HG03135 (cell line): ENCODE measurements around the gene WWOX.

Experiments used
- ATAC-seq: cut with Tn5 transposase; IDR thresholded peaks from one replicate; pipeline ENCODE4 v1.9.1; 2021; ENCODE audit warnings: mild to moderate bottlenecking, moderate library complexity; ENCODE audit not compliant: unreplicated experiment

The WWOX gene

DNA sequence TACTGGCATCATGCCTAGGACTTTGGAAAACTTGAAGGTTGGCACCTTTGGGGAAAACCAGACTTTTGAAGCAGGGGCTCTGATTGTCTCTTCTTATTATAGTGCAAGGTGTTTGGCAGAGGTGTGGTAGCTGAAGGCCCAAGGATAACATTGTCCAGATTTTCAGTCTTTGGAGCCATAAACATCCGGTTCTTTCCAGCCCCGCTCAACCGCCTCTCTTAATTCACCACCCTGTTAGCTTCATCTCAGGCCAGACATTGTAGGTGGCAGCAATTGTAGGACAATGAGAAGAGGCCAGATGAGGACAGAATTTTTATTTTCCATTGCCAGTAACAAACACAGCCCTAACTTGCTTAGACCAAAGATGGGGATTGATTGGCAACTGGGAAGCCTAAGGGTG, 851.3 kb downstream of the WWOX start:
- ATAC-seq = no peak

DNA sequence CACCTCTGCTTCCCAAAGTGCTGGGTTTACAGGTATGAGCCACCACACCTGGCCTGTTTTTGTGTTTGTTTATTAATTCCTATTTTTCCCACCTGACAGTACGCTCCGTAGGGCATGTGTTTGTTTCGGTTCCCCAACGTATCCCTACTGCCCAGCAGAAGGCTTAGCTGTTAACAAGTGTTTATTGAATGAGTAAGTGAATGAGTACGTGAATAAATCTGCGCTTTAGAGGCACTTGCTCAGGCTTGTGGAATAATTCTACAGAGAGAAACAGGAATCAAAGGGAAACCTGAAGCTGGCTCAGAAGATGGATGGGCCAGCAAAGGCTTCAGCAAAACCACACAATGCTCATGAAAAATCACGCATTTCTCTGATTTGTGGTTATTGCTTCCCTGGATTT, 853.2 kb downstream of the WWOX start:
- no peak for ATAC-seq

DNA sequence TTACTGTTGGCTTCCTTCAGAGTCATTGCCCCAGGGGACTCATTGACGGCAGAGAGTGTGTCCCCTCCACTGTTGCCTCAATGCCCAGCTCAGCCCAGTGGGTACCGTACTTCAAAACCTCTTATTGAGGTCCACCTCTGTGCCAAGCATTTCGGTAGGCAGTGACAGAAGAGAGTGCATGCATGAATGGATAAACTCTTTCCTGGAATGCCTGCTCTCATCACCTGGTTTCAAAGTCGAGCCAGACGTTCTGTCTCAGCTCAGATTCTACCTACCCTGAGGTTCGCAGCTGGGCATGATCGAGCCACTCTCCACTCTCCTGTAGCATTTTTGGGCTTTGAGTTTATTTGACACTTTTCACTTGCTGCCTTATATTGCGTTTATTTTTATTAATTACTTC, 854.1 kb downstream of the WWOX start:
- no peak for ATAC-seq

DNA sequence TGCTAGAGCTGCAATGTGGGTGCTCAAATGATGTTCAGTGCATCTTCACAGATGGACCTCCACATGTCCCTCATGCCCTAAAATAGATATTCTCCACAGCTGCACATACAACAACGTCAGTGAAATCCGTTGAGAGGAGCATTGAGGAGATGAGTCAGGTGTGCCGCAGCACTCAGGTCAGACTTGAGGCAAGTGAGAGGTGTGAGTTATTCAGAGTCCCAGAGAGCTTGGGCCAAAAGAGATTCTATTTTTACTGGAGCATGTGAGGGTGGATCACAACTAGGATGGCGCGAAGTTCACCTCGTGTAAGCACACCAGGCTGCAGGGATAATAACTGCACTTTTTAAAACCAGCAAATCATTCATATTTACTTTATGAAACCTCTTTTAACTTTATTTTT, 855.8 kb downstream of the WWOX start:
- ATAC-seq = no peak

DNA sequence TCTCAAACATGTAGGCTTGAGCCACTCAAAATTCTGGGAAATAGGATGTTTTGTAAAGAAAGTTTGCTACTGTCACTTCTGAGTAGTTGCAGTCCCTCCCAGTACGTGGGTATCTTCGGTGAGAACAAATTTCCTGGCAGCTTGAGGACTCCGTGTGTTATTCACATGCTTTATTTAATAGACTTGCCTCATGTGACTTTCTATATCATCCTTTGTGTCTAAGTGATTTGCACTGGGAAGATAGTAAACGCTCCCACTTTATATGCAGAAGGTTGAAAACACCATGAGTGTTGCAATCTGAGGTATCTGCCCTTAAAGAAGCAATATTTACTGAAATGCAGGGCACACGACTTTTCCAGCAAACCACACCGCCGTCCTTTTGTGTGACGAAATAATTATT, 857.4 kb downstream of the WWOX start:
- no peak for ATAC-seq

DNA sequence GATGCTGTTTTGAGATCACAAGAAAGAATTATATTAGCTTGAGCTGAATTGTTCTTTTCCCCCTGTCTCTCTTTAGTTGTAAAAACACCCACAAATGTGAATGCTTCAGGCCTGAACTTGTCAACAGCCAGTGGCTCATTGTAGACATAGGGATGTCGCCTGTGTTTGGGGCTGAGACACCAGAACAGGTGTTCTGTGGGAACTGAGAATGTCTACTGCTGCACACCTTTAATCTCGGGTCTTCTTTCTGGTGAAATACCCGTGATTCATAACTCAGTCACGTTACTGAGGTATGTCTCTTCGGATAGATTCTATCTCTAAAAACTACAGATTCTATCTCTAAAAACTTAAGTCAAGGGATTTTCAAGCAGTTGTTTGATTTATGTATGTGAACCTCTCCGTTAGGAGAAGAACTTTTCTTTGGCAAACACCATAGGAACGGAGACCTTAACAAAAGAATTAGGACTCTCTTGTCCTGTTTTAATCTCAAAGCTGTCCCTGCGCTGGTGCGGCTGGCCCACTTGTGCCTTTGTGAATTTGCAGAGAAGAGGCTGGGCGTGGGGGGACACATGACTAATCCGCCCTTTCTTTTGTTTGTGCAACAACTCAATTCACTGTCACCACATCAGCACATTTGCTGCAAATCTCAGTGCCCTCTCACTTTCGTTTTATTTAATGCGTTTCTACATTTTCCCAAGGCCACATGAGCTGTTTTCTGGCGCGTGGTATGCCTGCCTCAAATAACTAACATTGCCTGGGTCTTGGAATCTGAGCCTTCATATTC, 858.1 kb downstream of the WWOX start:
- ATAC-seq = no peak

DNA sequence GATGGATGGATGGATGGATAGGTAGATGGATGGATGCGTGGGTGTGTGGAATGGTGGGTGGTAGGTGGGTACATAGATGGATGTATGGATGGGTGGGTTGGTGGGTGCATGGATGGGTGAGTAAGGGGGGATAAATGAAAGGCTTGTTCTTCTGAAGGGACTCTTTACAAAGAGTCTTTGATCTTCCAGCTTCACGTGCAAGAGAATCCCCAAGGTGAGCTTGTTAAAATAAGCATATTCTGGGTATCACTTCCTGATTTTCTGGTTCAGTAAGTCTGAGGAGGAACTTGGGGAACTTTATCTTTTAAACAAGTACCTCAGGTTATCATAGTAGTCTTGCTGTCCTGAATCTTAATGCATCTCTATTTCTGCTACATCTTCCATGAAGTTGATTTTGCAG, 862.0 kb downstream of the WWOX start:
- peak; percentile 56 for ATAC-seq

DNA sequence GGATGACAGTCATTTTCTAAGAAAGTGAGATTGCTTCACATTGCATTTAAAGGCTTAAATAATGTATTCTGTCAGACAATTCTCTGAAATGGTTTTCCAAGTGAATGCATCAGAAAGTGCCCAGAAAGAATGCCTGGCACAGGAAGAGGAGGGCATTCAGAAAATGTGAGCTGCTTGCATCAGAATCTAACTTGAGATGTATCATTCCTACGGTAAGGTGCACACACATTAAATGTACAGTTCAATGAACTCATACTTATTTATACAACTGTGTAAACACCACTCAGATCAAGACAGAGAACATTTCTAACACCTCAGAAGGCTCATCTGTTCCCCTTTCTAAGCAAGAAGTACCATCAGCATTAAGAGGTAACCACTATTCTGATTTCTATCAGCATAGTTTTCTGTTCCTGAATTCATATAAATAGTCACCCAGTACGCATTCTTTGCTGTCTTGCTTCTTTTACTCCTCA, 863.0 kb downstream of the WWOX start:
- ATAC-seq = peak; percentile 87

DNA sequence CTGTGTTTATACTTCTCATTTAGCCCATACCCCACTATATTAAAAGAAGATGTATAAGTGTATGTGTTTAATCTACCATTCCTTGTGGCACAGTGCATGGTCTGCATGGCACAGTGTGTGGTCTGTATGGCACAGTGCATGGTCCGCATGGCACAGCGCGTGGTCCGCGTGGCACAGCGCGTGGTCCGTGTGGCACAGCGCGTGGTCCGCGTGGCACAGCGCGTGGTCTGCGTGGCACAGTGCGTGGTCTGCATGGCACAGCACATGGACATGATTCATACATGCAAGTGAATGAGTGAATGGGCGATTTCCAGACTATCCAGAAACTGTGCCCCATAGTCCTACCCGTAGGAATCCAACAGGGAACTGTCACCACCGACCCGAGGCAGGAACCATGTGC, 868.5 kb downstream of the WWOX start:
- ATAC-seq = no peak

DNA sequence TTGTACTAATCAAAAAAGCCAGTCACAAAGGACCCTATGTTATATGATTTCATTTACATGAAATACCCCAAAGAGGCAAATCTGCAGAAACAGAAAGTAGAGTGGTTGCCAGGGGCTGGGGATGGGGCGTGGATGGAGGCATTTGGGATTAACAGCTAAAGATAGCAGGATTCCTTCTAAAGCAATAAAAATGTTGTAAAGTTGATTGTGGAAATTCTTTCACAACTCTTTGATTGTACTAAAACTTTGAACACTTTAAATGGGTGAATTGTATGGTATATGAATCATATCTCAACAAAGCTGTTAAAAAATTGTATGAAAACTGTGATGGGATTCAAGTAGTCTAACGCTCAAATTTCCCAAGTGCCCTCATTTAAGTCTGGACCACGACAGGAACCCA, 870.3 kb downstream of the WWOX start:
- ATAC-seq = no peak

DNA sequence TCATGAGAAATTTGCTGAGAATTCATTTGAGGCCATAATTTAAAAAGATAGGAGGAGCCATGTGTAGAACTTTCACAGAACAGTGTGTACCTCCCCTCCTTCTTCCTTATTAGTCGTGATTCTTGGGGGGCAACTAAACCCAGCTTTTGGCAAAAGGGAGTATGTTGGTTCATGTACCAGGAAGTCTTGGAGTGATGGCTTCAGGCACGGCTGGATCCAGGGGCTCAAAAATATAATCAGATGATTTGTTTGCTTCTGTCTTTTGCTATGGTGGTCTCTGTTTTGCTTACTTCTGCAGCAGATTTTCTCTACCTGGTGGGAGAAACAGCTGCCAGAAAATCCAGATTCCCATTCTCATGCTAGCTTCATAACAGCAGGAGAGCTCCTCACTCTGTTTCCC, 871.2 kb downstream of the WWOX start:
- no peak for ATAC-seq

DNA sequence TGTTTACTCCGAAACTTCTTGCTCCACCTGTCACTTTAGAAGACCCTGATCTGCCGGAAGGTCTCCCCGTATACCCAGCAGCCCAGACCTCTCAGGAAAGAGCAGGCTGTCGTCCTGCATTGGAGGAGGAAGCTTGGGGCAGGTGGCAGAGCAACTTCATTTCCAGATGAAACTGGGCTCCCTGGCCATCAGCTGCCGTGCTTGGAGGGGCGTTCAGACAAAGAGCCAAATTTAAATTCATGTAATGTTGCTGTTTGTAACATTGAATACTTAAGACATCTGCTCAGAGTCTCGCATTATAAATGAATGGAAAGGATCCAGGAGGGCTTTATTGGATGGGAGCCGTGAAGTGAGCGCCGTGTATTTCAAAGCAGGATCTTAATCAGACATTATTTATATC, 872.6 kb downstream of the WWOX start:
- no peak for ATAC-seq

DNA sequence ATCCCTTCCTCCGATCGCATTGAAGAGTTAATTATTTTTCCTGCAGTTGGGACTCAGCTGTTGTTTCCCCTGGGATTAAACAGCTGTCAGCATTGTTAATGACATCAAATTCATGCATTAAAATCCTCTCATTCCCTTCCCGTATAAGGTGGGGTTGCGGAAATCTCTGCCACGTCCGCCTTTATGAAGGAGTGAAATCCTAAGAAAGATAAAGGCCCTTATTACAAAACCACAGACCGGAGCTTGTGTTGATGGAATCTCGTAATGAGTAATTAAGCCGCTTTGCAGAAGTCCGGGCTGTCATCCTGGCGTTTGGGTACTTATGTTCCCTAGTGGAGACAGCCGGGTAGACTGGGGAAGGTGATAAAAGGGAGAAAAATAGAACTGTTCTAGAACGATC, 873.5 kb downstream of the WWOX start:
- ATAC-seq = no peak

DNA sequence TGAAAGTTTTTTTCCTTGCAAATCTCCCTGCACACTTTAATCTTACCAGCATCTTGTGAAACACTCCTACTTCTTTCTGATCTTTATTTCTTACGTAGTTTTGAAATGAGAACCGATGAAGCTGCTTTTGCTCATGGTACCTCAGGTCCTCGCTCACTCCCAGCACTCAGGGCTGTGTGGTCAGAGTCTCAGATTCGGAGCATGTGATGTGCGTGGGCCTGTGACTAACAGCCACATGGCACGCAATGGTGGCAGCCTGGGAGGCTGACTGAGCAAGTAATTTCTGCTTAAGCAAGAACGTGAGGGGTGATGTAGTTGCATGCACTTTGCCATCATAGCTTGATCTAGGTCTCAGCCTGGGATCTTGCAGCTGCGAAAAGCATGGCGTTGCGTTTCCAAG, 876.8 kb downstream of the WWOX start:
- no peak for ATAC-seq

DNA sequence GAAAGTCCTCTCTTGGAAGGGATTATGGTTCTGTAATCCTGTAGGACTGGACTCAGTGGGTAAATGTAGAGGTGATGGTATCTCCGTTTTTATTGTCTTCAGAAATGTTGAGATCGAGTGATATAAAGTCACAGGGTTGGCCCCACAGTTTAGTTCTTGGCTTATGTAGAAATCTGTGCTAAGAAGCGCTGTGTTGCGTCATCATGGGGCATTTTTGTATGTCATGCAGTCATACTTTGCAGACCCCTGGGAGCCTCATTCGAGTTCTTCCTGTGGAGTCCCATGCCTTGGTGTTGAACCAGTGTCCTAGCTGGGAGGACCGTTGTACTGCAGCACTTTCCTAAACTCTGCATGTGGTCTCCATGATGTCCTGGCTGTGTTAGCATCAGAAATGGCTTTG, 881.4 kb downstream of the WWOX start:
- ATAC-seq = no peak

DNA sequence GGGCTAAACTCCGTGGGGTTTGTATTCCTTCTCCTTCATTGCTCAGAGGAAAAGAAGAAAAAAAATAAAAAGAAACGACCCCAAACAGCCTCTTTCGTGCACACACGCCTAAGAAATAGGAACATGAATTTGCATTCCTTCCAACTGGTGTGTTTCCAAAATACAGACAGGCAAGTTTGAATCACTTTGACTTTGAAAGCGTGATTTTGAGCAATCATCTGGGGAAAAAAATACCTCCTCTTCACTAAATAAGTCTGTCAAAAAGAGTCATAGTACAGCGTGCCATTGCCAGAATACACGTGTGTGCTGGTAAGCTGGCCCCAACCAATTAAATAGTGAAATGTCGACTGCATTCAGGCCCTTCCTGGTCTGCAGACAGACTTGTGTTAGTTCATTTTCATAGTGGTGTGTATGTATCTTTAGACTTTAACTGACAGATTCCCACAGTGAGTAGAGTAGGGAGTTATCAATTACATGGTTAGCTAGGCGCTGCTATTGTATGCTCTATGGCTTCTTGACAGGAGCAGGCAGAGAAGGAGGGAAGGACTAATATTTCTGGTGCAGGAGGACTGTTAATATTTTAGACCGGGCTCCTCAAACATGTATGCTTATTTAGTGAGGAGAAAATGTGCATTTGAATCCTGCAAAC, 882.8 kb downstream of the WWOX start:
- no peak for ATAC-seq

DNA sequence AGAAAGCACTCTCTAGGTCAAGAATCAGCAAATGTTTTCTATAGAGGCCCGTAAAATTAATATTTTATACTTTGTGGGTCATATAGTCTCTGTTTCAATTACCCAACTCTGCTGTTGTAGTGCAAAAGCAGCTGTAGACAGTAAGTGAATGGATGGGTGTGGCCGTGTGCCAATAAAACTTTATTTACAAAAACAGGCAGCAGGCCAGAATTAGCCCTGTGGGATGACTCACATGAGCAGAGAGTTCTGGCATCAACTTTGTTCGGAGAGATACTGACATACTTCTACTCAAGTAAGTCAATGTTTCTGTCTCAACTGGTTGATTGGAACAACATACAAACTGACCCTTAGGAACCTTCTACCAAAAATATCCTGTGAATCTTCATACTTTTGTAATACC, 884.9 kb downstream of the WWOX start:
- no peak for ATAC-seq

DNA sequence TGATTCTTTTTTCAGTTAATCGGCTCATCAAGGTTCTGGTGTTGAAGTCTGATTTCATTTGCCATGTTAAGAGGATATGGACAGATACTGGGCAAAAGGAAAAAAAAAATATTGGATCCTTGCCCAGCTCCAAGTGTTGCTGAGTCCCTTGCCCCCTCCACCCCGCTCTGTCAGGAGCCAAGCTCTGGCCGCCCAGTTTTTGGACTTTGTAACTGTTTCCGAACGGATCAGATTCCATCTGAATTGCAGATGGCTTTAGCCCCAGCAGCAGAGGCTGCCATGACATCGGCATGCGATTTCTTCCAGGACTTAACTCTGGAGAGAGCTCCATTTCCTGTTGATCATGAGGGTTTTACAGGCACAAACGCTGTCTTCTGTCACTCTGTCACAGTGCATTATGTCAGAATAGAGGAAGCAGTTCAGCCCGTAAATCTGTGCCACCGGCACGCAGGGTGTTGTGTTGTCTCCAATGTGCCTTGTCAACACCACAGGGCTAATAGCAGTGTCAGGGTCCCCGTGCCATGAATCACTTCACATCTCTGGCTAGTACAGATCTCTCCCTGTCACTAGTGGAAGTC, 885.5 kb downstream of the WWOX start:
- ATAC-seq = no peak

DNA sequence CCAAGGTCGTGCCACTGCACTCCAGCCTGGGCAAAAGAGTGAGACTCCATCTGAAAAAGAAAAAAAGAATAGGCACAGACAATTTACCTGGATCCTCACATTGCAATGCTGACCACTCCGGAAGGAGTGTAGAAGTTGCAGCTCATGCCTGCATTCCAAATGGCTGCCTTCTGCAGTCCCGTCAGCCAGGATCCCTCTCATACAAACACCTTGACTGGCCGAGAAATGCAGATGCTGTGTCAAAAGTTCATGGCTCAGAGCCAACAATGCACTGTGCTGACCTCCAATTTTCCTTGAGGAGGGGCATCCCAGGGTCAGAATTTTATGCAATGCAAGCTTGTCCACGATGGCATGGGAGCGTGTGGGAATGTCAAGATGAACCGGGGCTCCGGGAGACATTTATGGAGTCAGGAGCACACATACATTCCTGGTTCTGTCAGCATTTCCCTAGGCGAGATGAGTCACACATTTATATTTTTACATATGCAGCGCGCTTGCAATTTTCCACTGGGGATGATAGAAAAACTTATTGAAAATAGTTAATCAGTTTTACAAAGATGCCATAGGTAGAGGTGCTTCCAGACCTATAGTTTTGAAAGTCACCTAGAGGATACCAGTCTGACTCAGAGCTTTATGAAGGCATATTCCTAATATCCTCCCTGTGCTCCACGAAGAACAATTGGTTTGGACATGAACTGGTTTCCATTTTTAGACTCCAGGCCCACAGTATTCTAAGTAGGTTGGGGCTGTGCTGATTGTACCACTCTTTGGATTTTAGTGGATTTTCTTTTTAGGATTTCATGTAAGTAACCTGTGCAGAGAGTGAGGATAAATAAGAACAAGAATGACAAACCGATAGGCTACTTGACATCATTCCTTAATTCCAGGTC, 886.5 kb downstream of the WWOX start:
- ATAC-seq = no peak

DNA sequence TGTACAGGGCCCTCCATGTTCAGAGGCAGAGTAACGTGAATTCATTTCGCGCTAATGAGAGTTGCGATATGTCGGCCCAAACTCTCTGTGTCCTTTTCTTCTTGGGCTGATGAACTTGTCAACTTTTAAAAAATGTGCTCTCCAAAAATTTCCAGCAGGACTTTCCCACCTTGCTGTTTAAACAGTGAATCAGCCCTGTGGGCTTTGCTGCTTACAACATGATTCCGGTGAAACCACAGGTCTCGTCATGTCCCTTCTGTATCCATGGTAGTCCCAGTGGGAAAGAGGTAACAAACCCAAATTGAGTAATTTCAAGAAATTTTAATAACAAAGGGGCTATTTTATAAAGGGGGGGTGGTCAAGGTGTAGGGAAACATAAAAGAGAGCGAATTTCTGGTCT, 888.2 kb downstream of the WWOX start:
- ATAC-seq = no peak

DNA sequence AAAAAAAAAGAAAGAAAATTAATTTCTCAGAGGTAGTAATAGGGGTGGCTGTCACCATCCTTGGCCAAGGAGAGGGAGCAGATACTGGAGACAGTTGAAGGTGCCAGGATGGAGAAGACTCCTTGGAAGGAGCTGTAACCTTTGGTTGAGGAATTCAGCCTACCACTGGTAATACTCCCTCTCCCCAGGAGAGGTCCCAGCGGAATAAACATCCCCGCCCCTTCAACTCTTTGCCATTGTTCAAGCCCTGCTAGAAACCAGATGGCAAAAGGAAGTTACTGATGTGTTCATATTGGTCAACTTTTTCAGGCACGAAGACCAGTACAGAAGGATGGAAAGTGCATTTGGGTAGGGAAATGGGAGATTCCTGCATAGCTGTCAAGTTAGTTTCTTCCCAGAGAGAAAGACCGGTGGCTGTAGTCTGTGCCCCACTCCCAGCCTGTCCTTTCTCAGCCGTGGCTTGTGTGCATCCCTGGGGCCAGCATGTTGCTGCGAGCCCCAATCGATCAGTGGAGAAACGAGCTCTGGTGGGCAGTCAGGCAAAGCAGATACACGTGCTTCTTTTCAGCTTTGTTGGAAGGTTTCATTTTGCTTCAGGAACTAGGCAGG, 889.0 kb downstream of the WWOX start:
- no peak for ATAC-seq
